GM18951 (cell line): ENCODE results near the gene DIP2B.
"Not testable (repeated sequence)": the region's sequence is repeated elsewhere in the genome, so short reads cannot be mapped to it uniquely, and the experiment has no call there.

Experiments used
- POLR2A ChIP-seq: IDR thresholded peaks from 4 replicates; pipeline ENCODE4 v1.6.1; 2011; ENCODE audit warnings: mild to moderate bottlenecking; ENCODE audit not compliant: insufficient read length, insufficient read depth; ENCODE audit errors: extremely low read depth
- in situ Hi-C: fragments of 300-500 bp; cut with MboI; formaldehyde crosslinking; loops from one replicate; pipeline ENCODE4 v1.12.0; 2022; ENCODE audit warnings: low sequenced_read_pairs, mixed read lengths, inconsistent platforms; ENCODE audit not compliant: unreplicated experiment

DIP2B gene, protein sequence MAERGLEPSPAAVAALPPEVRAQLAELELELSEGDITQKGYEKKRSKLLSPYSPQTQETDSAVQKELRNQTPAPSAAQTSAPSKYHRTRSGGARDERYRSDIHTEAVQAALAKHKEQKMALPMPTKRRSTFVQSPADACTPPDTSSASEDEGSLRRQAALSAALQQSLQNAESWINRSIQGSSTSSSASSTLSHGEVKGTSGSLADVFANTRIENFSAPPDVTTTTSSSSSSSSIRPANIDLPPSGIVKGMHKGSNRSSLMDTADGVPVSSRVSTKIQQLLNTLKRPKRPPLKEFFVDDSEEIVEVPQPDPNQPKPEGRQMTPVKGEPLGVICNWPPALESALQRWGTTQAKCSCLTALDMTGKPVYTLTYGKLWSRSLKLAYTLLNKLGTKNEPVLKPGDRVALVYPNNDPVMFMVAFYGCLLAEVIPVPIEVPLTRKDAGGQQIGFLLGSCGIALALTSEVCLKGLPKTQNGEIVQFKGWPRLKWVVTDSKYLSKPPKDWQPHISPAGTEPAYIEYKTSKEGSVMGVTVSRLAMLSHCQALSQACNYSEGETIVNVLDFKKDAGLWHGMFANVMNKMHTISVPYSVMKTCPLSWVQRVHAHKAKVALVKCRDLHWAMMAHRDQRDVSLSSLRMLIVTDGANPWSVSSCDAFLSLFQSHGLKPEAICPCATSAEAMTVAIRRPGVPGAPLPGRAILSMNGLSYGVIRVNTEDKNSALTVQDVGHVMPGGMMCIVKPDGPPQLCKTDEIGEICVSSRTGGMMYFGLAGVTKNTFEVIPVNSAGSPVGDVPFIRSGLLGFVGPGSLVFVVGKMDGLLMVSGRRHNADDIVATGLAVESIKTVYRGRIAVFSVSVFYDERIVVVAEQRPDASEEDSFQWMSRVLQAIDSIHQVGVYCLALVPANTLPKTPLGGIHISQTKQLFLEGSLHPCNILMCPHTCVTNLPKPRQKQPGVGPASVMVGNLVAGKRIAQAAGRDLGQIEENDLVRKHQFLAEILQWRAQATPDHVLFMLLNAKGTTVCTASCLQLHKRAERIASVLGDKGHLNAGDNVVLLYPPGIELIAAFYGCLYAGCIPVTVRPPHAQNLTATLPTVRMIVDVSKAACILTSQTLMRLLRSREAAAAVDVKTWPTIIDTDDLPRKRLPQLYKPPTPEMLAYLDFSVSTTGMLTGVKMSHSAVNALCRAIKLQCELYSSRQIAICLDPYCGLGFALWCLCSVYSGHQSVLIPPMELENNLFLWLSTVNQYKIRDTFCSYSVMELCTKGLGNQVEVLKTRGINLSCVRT (N-terminal part only)

GRCh38 chr12:50504798-50505674 lies at the start of gene DIP2B:
TSS of gene DIP2B (plus strand) at chr12:50504985. CDS start at chr12:50505141, 156 bp downstream.
- in situ Hi-C loops: loop anchor here (5.0 to 25.0 kb wide), 2 partner anchors 132 to 507 kb away; no protein-coding TSS in a partner anchor

GRCh38 chr12:50458606-50459005 lies 46.2 kb upstream of the DIP2B start:
- in situ Hi-C loops: no loop called here
- no peak for TF ChIP-seq POLR2A

More at GRCh38 chr12:50504798-50505674, at the start of gene DIP2B:
- peak; percentile 77 for TF ChIP-seq POLR2A

DNA sequence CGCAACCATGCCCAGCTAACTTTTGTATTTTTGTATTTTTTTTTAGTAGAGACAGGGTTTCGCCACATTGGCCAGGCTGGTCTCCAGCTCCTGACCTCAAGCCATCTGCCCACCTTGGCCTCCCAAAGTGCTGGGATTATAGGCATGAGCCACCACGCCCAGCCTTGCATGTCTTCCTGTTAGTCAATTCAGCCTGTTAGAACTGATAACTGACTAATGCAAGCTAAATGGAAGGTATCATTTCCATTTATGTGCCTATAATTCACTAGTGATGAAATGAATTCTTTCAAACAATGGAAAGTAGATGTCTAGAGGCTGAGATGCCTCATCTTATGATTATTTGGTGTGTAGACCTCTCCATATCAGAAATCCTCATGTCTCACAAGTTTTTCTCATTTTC lies 37.3 kb upstream of the DIP2B start:
- in situ Hi-C loops: no loop called here
- no peak for TF ChIP-seq POLR2A

GRCh38 chr12:50477241-50477832 lies 27.4 kb upstream of the DIP2B start:
- in situ Hi-C loops: no loop called here
- TF ChIP-seq POLR2A: no peak

GRCh38 chr12:50482571-50482970 lies 22.2 kb upstream of the DIP2B start:
- in situ Hi-C loops: no loop called here
- TF ChIP-seq POLR2A: no peak

DNA sequence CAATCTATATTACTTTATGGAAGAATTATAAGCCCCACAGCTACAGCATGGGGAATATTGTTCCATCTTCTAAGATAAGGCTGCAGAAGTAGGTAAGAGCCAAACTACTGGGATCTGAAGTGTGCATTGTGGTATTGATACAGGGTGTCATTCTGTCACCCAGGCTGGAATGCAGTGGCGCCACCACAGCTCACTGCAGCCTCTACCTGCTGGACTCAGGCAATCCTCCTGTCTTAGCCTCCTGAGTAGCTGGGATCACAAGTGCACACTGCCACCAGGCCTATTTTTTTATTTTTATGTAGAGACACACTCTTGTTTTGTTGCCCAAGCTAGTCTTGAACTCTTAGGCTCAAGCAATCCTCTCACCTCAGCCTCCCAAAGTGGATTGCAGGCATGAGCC lies 21.3 kb upstream of the DIP2B start:
- in situ Hi-C loops: no loop called here
- no peak for TF ChIP-seq POLR2A

DNA sequence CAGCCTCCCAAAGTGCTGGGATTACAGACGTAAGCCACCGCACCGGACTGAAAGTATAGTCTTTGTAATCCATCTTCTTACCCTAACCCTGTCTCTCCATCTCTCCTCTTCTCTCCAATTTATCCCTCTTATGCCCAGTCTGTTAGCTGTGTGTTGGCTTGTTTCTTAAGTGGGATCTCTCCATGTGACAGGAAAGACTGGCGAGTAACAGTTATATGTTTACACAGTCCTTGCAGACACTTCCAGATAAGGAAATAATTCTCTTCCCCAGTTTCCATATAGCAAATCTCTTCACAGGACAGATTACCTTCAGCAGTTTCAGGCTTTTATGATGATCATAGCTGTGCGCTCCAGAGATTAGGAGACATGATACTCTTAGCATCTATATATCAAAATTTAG lies 16.0 kb upstream of the DIP2B start:
- TF ChIP-seq POLR2A: no peak
- in situ Hi-C loops: no loop called here

DNA sequence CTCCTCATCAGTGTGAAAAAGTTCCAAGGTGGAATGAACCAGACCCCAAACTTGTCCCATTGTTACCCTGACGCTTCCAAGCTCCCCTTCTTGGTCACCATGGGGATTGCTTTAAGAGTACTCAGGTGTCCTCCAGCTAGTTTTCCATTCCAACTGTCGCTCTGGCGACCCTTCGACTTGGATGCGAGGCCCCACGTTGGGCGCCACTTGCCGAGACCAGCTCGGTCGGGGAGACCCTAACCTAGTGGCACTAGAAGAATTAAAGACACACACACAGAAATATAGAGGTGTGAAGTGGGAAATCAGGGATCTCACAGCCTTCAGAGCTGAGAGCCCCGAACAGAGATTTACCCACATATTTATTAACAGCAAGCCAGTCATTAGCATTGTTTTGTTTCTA lies 6.7 kb upstream of the DIP2B start:
- in situ Hi-C loops: not testable (repeated sequence)

DNA sequence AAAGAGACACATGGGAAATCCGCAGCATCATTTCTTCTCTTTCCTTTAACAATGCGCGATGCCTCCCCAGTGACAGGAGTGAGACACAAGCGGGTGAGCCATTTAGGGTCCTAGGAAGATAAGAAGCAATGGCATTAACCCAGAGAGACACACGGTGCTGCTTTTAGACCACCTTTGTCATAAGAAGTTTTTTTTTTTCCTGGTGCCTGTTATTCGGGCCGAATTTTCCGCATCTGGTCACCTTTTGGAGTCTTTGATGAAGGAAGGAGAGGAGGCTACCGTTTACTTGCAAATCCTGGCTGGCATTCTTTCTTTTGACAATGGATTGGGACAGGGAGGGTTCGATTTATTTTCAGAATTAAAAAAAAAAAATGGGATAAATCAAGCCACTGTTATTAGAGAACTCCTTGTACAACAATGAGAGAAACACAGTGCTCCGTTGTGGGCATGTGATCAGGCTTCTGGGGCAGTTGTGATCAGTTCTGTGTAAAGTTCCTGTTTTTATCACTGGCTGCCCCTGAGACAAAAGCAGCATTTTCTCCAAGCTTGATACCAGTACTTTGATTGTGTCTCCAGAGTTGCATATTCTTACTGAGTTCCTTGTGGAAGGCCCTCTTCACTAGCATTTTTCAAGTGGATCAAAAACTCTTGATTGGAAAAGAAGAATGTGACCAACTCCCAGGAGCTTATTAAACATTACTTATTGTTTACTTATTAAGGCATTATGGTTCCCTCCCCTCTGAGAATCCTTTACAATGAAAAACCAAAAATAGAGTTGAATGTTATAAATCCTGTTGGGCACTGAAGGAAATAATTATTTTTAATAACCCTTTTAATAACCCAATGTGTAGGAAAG lies 1.1 kb downstream of the DIP2B start:
- in situ Hi-C loops: loop anchor here (5.0 to 25.0 kb wide), 2 partner anchors 131 to 506 kb away; no protein-coding TSS in a partner anchor
- TF ChIP-seq POLR2A: no peak

DNA sequence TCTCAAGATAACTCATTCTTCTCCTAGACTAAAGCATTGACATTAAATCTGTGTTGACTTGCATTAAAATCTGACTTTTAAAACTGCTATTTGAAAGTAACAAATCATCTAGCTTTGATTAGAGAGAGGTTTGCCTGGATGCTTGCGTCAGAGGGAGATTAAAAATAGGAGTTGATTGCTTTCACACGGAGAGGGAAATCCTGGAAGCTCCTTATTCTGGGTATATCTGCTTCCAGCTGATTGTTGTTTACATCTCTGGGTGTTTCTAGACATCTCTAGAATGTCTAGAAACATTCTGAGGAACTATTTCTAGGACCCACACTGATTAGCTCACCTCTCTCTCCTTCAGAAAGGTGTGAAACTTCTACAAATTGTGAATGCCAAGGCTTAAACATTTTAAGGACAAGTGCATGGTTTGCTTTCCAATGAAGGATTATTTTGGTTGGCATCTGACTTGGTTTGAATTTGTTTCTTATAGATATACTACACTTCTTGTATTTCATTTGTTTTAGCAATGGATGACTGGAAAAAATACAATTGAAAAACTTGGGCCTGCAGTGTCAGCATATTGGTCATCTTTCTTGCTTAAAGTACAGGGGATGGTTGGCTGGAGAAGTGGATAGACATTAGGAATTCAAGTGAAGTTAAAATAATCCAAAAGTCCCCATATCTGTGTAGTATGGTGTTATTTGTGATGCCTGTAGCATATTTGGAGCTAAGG lies 2.1 kb downstream of the DIP2B start:
- TF ChIP-seq POLR2A: no peak
- in situ Hi-C loops: loop anchor here (5.0 to 25.0 kb wide), 2 partner anchors 130 to 505 kb away; no protein-coding TSS in a partner anchor
